OCI-LY3 (cell line): ENCODE measurements around the gene SNX11.
A peak's percentile ranks its signal among the peaks of the same experiment; 100 is the strongest.

Experiments used
- H2AFZ ChIP-seq: fragments of 200-600, 300-600 bp; shearing (Covaris generic); 2 replicates; pipeline ENCODE4 v1.6.0; 2014; ENCODE audit warnings: antibody characterized with exemption, low read depth, low read length
- H3K27ac ChIP-seq: fragments of 200-600, 300-600 bp; sonication (generic); 2 replicates; pipeline ENCODE4 v1.5.1; 2014; ENCODE audit warnings: mild to moderate bottlenecking, low read length, moderate library complexity, mixed read lengths
- H3K27me3 ChIP-seq: fragments of 200-600, 300-600 bp; sonication (generic); 2 replicates; pipeline ENCODE4 v1.6.1; 2014; ENCODE audit warnings: low read depth, low read length, mixed read lengths
- H3K36me3 ChIP-seq: fragments of 200-600, 300-600 bp; sonication (generic); replicated peaks from 2 replicates; pipeline ENCODE3; 2014; ENCODE audit warnings: low read depth, low read length, mixed read lengths
- H3K4me1 ChIP-seq: fragments of 300-600, 200-600 bp; sonication (generic); 2 replicates; pipeline ENCODE4 v1.6.1; 2014; ENCODE audit warnings: low read length, mixed read lengths
- H3K4me2 ChIP-seq: fragments of 200-600, 300-600 bp; sonication (generic); 2 replicates; pipeline ENCODE4 v1.6.1; 2014; ENCODE audit warnings: low read length, mixed read lengths
- H3K4me3 ChIP-seq: fragments of 300-600, 200-600 bp; sonication (generic); 2 replicates; pipeline ENCODE4 v1.5.1; 2014; ENCODE audit warnings: antibody characterized with exemption, mild to moderate bottlenecking, low read length, moderate library complexity
- H3K79me2 ChIP-seq: fragments of 300-600, 200-600 bp; shearing (Covaris generic); 2 replicates; pipeline ENCODE4 v1.6.1; 2014; ENCODE audit warnings: mild to moderate bottlenecking, low read length, mixed read lengths
- H3K9ac ChIP-seq: fragments of 300-600, 200-600 bp; shearing (Covaris generic); 2 replicates; pipeline ENCODE4 v1.6.0; 2014; ENCODE audit warnings: mild to moderate bottlenecking, low read length, moderate library complexity
- H3K9me3 ChIP-seq: fragments of 200-600, 300-600 bp; shearing (Covaris generic); 2 replicates; pipeline ENCODE4 v1.6.1; 2014; ENCODE audit warnings: low read length, mixed read lengths; ENCODE audit not compliant: insufficient read depth
- H4K20me1 ChIP-seq: fragments of 200-600, 300-600 bp; sonication (generic); 2 replicates; pipeline ENCODE4 v1.6.1; 2016; ENCODE audit warnings: low read length, mixed read lengths; ENCODE audit not compliant: insufficient read depth
- CTCF ChIP-seq: fragments of 200-600, 300-600 bp; sonication (generic); IDR thresholded peaks from 2 replicates; pipeline ENCODE4 v1.5.1; 2014; ENCODE audit warnings: antibody characterized with exemption, low read length, low read depth
- EZH2phosphoT487 ChIP-seq: fragments of 200-600 bp; shearing (Covaris generic); IDR thresholded peaks from 2 replicates; pipeline ENCODE4 v1.6.1; 2018; ENCODE audit warnings: antibody characterized with exemption, mixed run types, low read depth

The SNX11 gene

GRCh38 chr17:48110761-48111160 lies 3.2 kb downstream of the SNX11 start:
- Histone ChIP-seq H3K79me2 (peaks cover 79% of the 10 kb centered on the region), H4K20me1 (no peaks in the 10 kb centered on the region)

GRCh38 chr17:48111937-48112241 lies 4.3 kb downstream of the SNX11 start:
- Histone ChIP-seq H3K9me3 (no peaks in the 10 kb centered on the region), H3K4me3 (peak overlapping the region; percentile 95), H2AFZ (no peak overlapping the region), H4K20me1 (no peaks in the 10 kb centered on the region), H3K4me2 (peak overlapping the region; percentile 71), H3K4me1 (peaks cover 46% of the 10 kb centered on the region), H3K27me3 (no peaks in the 10 kb centered on the region), H3K79me2 (peaks cover 89% of the 10 kb centered on the region), H3K9ac (peak overlapping the region; percentile 98), H3K36me3 (peaks cover 18% of the 10 kb centered on the region), H3K27ac (peak overlapping the region; percentile 93)
- TF ChIP-seq EZH2phosphoT487 (no peak), CTCF (no peak)

More at GRCh38 chr17:48110761-48111160, 3.2 kb downstream of the SNX11 start:
- H2AFZ ChIP-seq, result no peak overlapping the region
- no peaks in the 10 kb centered on the region for H3K27me3 ChIP-seq
- peak overlapping the region; percentile 71 for H3K4me2 ChIP-seq
- H3K9ac ChIP-seq, result peak overlapping the region; percentile 98
- peak overlapping the region; percentile 95 for H3K4me3 ChIP-seq
- peak overlapping the region; percentile 93 for H3K27ac ChIP-seq
- no peaks in the 10 kb centered on the region for H3K9me3 ChIP-seq
- H3K36me3 ChIP-seq, result peaks cover 18% of the 10 kb centered on the region
- TF ChIP-seq CTCF (no peak), EZH2phosphoT487 (no peak)
- peaks cover 54% of the 10 kb centered on the region for H3K4me1 ChIP-seq

GRCh38 chr17:48113201-48113676 lies 5.7 kb downstream of the SNX11 start:
- Histone ChIP-seq H3K27ac (peak overlapping the region; percentile 93), H2AFZ (no peak overlapping the region), H3K9me3 (no peaks in the 10 kb centered on the region), H3K4me2 (peak overlapping the region; percentile 71), H3K79me2 (peaks cover 92% of the 10 kb centered on the region), H3K4me1 (peaks cover 44% of the 10 kb centered on the region), H3K4me3 (peak overlapping the region; percentile 95), H3K9ac (peak overlapping the region; percentile 98), H3K27me3 (no peaks in the 10 kb centered on the region), H3K36me3 (peaks cover 25% of the 10 kb centered on the region), H4K20me1 (no peaks in the 10 kb centered on the region)
- TF ChIP-seq EZH2phosphoT487 (no peak), CTCF (no peak)

DNA sequence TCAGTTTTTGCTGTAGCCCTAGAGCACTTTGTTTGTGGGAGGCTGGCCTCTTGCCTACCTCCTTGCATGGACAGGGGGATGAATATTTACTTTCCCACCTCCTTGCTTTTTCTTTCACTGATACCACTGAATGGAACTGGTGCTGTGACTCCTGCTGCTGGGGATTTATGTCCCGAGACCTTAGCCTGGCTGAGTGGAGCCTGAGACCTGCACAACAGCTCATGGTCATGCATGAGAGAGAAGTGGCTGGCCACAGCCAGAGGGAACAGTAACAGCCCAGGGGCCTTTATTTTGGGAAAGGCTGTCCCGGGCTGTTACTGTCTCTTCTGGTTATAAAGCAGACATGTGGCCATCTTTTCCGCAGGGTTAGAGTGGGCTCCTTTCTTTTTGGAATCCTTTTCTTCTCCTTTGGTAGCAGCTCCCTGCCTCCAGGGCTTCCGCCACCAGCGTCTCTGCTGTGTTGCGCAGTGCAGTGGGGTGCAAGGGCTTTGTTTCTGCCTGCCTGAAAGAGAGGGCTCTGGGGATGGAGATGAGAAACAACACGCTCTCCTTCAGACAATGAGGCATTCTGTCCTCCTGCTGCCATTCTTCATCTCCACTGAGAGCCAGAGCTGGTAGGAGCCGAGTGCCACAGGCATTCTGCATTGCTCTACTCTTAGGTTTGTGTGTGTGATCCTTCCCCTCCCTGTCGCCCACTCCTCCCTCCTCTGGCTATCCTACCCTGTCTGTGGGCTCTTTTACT lies 14.5 kb downstream of the SNX11 start:
- no peak overlapping the region for H2AFZ ChIP-seq
- no peak overlapping the region for H3K27ac ChIP-seq
- no peak for TF ChIP-seq CTCF
- TF ChIP-seq EZH2phosphoT487, result no peak
- H3K9ac ChIP-seq, result no peak overlapping the region
- no peaks in the 10 kb centered on the region for H3K4me1 ChIP-seq
- no peak overlapping the region for H3K4me3 ChIP-seq
- no peaks in the 10 kb centered on the region for H3K9me3 ChIP-seq
- no peaks in the 10 kb centered on the region; the same call in 1 of the 2 replicates for H4K20me1 ChIP-seq
- H3K79me2 ChIP-seq, result peaks cover 12% of the 10 kb centered on the region
- no peak overlapping the region for H3K4me2 ChIP-seq
- peaks cover 64% of the 10 kb centered on the region for H3K36me3 ChIP-seq
- H3K27me3 ChIP-seq, result no peaks in the 10 kb centered on the region
